ENCODE data around the gene RPL35A.
"Not testable (repeated sequence)": the region's sequence is repeated elsewhere in the genome, so short reads cannot be mapped to it uniquely, and the experiment has no call there.

Gene RPL35A

DNA sequence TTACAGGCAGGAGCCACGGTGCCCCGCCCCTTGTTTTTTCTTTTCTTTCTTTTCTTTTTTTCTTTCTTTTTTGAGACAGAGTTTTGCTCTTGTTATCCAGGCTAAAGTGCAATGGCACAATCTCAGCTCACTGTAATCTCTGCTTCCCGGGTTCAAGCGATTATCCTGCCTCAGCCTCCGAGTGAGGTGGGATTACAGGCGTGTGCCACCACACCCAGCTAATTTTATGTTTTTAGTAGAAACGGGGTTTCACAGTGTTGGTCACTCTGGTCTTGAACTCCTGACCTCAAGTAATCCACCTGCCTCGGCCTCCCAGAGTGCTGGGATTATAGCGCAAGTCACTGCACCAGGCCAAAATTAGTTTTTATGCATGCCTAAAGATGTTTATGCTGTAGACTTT lies 2.5 kb downstream of the RPL35A start:
- no peak for DNase-seq (ENCODE audit: low spot score)

DNA sequence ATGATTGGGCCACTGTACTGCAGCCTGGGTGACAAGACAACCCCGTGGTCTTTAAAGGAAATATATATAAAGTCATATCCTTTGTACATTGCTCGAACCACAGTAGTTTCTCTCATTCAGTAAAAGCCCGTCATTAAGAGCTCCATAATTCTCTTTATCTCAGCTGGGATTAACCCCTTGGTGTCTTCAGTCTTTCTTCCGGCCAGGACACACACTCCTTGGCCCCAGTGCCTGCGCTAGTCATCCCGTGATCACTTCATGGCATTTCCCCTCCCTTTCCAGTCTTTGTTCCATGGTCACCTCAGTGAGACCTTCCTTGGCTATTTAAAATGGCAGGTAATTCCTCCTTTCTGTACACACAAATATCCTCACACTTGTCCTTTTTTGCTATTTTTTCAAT lies 3.3 kb downstream of the RPL35A start:
- no peak for DNase-seq (ENCODE audit: low spot score)

DNA sequence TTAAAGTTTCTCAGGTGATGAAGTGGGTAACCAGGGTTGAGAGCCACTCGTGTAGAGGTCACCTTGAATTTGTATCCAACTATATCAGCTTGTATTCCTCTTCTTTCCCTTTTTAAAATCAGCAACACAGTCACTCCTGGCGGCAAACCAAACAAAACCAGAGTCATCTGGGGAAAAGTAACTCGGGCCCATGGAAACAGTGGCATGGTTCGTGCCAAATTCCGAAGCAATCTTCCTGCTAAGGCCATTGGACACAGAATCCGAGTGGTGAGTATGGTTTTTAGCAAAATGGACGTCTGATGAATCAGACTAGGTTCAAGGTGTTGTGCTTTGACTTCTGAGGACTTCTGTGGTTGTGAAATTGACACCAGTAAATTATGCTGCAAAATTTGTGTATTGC lies 3.9 kb downstream of the RPL35A start:
- DNase-seq (ENCODE audit: low spot score), result no peak

DNA sequence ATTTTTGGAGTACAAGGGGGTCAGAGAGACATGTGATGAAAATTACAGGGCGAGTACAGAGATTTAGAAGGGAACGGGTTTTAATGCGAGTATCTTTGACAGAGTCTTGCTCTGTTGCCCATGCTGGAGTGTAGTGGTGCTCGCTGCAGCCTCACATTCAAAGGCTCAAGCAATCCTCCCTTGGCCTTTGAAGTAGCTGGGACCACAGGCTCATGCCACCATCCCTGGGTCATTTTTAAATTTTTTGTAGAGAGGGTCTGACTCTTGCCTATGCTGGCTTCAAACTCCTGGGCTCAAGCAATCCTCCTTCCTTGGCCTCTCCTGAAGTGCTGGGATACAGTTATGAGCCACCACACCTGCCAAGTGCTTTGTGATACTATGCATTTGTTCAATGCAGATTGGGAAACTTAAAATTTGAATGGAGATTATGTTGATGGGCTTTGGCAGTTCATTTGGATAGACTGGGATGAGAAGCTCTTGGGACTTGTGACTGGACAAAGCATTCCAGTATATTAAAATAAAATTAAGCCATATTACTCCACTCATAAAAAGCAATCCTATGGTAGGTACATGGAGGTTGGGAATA lies 6.0 kb downstream of the RPL35A start:
- DNase-seq (ENCODE audit: low spot score), result no peak

DNA sequence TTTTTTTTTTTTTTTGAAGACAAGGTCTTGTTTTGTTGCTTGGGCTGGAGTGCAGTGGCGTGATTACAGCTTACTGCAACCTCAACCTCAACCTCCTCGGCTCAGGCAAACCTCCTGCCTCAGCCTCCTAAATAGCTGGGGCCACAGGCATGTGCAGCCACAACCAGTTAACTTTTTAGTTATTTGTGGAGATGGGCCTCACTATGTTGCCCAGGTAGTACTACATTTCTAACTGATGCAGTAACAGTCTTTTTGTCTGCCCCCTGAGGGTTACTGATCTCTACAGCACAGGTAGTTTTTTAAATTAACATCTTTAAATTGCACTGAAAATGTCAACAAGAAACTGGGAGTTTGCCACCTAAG lies 6.6 kb downstream of the RPL35A start:
- no peak for DNase-seq (ENCODE audit: low spot score)

DNA sequence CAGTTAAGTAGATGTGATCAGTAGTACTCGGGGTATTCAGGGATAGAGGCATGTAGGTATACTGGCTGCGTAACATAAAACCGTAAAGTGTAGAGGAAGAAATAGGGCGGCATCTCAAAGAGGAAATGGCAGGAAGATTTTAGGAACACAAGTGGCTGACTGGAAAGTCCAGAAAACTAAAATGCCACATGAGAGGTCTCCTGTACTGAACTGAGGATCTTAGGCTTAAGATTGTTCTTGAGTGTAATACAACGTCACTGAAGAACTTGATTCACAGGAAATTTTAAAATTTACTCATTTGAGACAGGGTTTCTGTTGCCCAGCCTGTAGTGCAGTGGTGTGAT lies 7.8 kb downstream of the RPL35A start:
- no peak for DNase-seq (ENCODE audit: low spot score)

DNA sequence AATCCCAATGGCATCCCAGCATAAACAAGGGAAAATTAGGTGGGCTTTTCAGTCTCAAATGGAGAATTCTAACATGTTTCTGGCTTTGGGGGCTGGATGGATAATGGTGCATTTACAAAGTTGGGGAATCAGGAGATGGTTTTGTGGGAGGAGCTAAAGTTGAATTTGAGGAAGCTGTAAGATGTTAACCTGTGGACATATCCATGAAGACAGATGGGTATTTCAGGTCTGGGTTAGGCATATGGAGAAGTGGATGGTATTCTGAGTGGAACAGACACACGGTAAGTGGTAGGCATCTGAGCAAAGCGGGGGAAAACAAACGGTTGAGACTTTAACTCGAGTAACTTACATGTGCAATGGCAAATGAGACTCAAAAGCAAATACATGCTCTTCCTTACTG lies 8.4 kb downstream of the RPL35A start:
- DNase-seq (ENCODE audit: low spot score), result no peak

DNA sequence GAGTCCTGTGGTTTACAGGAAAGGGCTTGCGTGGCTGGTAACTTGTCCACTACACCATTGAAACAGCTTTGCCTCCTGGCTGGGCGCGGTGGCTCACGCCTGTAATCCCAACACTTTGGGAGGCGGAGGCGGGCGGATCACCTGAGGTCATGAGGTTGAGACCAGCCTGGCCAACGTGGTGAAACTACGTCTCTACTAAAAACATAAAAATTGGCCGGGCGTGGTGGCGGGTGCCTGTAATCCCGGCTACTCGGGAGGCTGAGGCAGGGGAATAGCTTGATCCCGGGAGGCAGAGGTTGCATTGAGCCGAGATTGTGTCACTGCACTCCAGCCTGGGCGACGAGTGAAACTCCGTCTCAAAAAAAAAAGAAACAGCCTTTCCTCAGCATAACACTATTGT lies 8.9 kb downstream of the RPL35A start:
- DNase-seq (ENCODE audit: low spot score), result not testable (repeated sequence)

DNA sequence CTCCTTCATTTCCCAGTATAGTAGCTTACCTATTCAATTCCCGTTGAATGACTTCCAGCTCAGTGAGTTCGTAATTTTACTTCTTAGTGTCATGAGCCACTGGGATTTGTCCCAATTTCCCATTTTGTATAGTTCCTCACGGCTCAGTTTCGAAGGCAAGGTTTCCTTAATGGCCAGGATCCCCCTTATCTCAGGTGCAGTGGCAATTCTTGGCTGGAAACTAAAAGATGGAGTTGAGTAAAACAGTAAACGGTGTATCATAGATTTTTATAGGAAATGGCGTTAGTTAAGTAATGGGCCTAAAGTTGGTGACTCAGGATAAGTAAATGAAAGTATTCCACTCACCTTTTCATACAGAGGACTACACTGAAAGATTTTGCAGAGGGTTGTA lies 9.5 kb downstream of the RPL35A start:
- no peak for DNase-seq (ENCODE audit: low spot score)

DNA sequence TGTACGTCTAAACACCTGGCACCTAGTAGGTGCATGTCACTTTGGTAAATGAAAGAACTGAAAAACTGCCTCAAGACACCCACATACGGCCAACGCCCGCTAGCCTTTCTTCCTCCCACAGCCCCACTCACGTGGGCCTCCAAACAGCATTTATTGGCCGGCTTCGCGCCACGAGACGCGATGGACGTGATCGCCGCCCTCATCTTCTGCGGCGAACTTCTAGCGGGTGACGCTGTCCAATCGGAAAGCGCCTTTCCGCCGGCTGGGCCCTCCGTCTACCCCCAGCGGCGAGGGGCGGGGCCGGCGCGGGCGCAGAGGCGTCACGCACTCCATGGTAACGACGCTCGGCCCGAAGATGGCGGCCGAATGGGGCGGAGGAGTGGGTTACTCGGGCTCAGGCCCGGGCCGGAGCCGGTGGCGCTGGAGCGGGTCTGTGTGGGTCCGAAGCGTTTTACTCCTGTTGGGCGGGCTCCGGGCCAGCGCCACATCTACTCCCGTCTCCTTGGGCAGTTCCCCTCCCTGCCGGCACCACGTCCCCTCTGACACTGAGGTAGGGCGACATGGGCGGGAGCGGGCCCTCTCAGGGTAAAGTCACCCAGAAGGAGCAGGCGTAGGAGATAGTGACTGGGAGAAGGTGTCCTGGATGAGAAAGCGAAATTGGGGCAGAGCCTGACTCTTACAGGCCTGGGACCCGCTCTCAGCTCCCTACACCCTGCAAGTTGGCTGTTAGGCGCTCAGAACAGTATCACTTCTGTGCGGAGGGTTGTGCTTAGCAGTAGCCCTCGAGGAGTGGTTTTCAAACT lies 10.1 kb downstream of the RPL35A start, which contains the start of gene LMLN:
TSS of gene LMLN (plus strand) at position 327 of the 803 bp plus-strand sequence. CDS start at position 356, 29 bp downstream.
- peak; percentile 95 for DNase-seq (ENCODE audit: low spot score)

DNA sequence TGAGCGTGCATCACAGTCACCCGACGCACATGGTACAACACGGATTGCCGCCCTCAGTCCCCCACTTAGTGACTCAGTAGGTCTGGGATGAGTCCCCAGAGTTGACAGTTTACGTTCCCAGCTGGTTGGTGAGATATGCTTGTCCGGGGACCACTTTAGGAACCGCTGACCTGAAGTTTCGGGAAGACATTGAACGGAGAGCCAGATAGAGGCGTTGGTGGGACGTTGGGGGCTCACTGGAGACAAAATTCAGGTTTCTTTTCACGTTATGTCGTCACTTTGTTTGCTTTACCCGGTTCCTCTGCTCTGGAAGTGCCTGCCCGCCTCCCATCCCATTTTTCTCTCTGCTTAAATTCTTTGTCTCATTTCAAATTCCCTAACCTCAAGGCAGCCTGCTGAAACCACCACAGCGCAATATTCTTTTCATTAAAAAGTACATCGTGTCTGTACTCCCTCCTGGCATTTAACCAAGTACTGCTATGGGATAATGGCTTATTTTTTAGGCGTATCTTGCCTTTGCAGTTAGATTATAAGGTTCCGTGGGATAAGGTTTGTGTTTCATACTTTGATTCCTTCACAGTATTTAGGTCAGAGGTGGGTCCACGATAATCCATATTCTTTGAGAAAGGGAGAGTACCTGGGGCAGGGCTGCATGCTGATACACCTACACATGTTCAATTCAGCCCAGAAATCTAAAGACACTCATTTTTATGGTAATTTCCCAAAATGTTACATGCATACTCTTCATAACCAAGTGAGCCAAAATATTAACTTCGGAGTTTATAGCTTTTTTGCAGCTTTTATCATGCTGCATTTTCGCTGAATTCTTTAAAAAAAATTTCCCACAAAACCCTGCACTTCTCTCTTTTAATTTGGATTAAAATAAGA lies 10.9 kb downstream of the RPL35A start:
- DNase-seq (ENCODE audit: low spot score), result no peak

DNA sequence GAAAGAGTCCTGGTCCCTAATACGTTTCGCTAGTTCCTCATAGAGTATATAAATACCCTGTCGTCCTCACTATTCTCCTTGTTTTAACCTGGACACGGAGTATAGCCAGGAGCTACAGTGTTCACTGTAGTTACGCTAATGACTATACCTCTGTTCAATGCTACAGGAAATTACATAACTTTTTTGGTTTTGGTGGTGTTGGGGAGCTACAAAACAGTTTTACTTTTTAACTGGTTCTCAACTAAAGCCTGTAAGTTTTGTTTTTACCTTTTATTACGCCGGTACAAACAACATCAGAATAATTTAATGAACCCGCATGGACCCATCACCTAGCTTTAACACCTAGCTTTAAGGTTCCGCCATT lies 11.6 kb downstream of the RPL35A start:
- DNase-seq (ENCODE audit: low spot score), result peak; percentile 13

DNA sequence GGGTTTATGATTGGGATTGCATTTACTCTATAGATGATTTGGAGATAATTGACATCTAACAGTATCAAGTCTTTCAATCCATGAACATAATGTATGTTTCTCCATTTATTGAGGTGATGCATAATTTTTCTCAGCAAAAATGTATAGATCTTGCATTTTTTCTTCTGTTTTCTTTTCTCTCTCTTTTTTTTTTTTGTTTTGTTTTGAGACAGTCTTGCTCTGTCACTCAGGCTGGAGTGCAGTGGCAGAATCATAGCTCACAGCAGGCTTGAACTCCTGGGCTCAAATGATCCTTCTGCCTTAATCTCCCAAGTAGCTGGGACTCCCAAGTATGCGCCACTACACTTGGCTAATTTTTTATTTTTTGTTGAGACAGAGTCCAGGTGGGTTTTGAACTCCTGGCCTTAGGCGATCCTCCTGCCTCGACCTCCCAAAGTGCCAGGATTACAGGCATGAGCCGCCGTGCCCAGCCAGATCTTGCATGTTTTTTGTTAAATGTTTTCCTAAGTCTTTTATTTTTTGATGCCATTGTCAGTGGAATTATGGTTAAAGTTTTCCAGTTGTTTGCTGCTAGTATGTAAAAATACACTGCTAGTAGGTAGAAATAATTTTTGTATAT lies 13.1 kb downstream of the RPL35A start:
- no peak for DNase-seq (ENCODE audit: low spot score)

DNA sequence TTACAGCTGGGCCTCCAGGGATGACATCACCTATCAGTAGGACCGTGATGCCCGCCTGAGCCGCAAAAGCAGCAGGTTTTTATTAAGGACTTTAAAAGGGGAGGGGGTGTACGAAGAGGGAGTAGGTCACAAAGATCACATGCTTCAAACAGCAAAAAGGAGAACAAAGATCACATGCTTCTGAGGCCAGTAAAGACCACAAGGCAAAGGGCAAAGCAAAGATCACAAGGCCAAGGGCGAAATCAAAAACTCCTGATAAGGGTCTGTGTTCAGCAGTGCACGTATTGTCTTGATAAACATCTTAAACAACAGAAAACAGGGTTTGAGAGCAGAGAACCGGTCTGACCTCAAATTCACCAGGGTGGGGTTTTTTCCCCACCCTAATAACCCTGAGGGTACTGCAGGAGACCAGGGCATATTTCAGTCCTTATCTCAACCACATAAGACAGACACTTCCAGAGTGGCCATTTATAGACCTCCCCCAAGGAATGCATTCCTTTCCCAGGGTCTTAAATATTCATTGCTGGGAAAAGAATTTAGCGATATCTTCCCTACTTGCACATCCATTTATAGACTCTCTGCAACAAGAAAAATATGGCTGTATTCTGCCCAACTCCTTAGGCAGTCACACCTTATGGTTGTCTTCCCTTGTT lies 17.5 kb downstream of the RPL35A start:
- DNase-seq (ENCODE audit: low spot score), result not testable (repeated sequence)

DNA sequence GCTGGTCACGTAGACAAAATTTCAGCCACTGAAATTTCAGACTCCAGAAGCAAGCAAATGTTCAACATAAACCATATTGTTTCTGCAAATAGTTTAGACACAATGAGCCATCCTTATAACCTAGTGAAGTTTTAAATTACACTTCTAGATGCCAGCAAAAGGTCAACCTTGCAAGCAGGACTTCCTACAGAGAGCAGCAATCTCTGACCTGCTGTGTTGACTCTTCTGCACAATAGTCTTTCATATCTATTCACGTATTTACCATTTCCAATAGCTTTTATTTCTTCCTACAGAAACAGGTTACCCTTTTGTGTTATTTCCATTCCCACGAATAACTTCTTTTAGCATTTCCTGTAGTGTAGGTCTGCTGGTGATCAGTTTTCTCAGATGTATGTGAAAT lies 20.6 kb downstream of the RPL35A start:
- no peak for DNase-seq (ENCODE audit: low spot score)

DNA sequence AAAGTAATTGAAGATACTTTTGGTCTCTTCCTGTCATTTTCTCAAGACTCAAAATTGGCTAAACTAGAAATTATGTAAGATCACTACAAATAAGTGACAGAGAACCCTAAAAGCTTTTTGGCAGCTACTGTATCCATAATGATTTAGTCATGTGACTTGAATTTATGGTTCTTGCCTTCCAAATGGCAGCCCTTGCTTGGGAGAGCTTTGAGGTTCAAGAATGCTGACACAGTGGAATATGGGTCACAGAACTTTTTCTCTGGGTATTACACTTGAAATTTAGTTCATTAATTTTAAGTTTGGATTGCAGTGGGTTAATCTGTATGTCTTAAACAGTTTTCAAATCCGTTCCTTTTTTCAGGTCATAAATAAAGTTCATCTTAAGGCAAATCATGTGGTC lies 24.0 kb downstream of the RPL35A start:
- no peak for DNase-seq (ENCODE audit: low spot score)

DNA sequence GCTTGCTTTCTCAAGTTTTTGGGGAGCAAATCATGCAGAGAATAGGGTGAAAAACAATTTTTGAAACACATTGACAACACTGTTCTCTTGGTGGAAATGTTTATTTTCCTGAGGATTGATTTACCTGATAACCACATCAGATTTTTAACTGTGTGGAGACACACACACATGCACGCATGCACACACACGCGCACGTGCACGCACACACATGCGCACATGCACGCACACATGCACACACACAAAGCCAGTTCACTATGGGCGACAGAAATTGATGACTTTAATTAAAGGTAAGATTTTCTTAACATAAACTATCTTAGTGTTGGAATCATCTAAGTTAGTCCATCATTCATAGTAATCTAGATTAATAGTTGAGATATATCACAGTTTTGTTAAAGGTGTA lies 25.3 kb downstream of the RPL35A start:
- no peak for DNase-seq (ENCODE audit: low spot score)

DNA sequence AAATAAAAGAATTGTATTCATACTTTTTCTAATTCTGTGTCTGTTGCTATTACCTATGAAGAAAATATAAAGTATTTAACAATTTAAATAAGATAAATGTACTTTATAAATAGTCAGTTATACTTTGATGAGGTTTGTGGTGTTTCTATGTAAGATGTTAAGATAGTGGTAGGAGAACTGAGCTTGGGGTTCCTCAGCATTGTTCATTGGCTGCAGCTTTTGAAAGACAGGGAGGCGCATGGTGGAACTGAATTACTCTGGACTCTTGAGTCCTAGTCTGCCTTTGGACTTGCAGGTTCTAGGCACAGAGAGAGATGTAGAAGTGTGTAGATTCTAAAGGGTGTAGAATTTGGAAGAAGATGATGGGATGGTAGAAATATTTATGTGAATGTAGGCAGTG lies 33.1 kb downstream of the RPL35A start:
- no peak for DNase-seq (ENCODE audit: low spot score)

DNA sequence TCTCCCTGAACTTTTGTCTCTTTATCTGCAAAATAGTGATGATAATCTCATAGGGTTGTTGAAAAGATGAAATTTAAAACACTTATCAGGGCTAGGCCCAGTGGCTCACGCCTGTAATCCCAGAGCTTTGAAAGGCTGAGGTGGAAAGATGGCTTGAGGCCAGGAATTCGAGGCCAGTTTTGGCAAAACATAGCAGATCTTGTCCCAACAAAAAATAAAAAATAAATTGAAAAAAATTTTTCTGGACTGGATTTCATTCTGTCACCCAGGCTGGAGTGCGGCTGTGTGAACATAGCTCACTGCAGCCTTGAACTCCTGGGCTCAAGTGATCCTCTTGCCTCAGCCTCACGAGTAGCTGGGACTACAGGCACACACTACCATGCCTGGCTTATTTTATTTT lies 39.7 kb downstream of the RPL35A start:
- no peak for DNase-seq (ENCODE audit: low spot score)

DNA sequence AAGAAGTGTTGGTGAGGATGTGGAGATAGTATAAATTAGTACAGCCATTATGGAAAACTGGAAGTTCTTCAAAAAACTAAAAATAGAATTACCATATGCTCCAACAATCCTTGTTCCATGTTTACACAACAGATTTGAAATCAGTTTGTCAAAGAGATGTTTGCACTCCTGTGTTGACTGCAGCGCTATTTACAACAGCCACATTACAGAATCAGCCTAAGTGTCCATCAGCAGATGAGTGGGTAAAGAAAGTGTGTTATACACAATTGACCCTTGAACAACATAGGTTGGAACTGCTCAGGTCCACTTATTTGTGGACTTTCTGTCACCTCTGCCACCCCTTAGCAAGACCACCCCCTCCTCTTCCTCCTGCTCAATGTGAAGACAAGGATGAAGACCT lies 44.7 kb downstream of the RPL35A start:
- no peak for DNase-seq (ENCODE audit: low spot score)

DNA sequence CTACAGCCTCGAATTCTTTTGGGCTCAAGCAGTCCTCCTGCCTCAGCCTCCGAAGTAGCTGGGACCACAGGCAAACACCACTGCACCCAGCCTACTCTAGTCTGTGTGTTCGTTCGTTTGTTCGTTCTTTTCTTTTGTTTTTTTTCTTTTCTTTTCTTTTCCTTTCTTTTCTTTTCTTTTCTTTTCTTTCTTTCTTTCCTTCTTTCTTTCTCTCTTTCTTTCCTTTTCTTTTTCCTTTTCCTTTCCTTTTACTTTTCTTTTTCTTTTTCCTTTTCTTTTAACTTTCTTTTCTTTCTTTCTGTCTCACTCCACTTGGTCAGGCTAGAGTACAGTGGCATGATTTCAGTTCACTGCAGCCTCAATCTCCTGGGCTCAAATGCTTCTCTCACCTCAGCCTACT lies 46.9 kb downstream of the RPL35A start:
- DNase-seq (ENCODE audit: low spot score), result no peak

DNA sequence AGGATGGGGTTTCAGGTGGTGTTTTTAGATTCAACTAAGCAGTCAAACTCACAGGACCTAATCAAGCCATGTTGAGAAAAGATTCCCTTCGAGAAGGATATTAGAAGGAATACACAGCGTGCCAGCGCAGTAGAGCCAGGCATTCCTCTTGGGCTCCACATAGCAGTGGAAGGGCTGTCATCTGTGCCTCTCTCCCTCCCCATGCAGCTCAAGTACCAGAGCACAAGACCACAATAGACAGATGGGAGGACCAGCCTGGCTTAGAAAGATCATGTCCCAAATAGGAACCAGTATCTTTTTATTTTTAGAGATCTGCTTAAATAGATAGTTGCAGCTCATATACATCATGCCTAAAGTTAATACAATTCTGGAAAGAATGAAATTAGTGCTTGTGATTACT lies 47.9 kb downstream of the RPL35A start:
- DNase-seq (ENCODE audit: low spot score), result no peak

Measured in CD4-positive, alpha-beta T cell treated with Interleukin-15 for 4 hours (primary cell).